HG02588 (cell line): ENCODE measurements around the gene SLC4A7.
"Not testable (repeated sequence)": the region's sequence is repeated elsewhere in the genome, so short reads cannot be mapped to it uniquely, and the experiment has no call there.

ENCODE experiments used
- ATAC-seq: cut with Tn5 transposase; IDR thresholded peaks from one replicate; pipeline ENCODE4 v1.9.1; 2021; ENCODE audit warnings: mild to moderate bottlenecking, moderate library complexity; ENCODE audit not compliant: unreplicated experiment

Gene SLC4A7

GRCh38 chr3:27438352-27438751, 45.8 kb downstream of the SLC4A7 start:
- not testable (repeated sequence) for ATAC-seq

- ATAC-seq, result no peak
Observed at GRCh38 chr3:27431116-27431515, 53.1 kb downstream of the SLC4A7 start.

DNA sequence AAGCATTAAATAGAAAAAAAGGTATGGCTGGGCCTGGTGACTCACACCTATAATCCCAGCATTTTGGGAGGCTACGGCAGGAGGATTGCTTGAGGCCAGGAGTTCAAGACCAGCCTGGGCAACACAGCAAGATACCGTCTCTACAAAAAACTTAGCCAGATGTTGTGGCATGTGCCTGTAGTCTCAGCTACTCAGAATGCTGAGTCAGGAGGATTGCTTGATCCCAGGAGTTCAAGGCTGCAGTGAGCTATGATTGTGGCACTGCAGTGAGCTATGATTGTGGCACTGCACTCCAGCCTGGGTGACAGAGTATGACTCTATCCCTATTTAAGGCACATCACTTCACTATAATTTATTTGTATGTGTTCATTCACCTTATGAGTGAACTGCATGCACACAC, 54.3 kb downstream of the SLC4A7 start:
- no peak for ATAC-seq

GRCh38 chr3:27428446-27428845, 55.7 kb downstream of the SLC4A7 start:
- no peak for ATAC-seq

DNA sequence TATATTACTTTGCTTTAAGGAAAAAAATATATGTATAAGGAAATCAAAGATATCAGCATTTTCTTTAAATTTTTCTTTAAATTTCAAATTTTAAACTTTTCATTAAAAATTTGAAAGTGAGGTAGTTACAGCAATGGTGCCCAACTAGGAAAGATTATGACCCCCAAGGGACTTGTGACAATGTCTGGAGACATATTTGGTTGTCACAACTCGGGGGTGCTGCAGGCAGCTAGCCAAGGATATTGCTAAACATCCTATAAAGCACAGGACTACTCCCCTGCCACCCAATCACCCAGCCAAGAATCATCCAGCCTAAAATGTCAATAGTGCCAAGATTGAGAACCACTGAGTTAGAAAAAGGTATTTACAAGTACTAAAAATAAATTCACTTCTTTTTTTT, 57.3 kb downstream of the SLC4A7 start:
- ATAC-seq, result no peak

DNA sequence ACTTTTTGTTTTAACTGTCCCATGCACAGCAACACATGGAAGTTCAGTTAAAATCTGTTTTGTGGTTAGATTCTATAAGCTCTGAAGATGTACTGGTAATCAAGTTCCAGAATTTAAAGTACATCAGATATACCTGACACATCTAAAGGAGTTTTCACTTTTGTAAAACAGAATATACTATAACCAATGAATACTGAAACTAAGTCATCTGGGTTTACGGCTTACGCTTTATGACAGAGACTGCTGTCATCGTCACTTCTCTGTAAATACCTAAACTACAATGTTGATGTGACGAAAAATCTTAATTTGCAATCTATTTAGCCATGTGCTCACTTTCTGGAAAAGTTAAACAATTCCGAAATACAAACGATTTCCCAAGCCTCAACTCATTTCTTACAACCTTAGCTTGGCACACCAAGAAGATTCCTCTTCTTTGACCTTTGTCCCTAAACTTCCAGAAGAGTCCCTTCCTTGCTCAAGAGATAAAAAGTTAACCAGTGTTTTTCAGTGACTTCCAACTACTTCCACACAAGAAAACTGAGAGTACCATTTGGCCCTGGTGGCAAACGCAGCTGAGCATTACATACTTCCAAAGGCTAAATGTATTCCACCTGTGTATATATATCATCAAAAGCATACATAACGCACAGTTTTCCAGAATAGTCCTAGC, 58.2 kb downstream of the SLC4A7 start:
- ATAC-seq, result no peak

DNA sequence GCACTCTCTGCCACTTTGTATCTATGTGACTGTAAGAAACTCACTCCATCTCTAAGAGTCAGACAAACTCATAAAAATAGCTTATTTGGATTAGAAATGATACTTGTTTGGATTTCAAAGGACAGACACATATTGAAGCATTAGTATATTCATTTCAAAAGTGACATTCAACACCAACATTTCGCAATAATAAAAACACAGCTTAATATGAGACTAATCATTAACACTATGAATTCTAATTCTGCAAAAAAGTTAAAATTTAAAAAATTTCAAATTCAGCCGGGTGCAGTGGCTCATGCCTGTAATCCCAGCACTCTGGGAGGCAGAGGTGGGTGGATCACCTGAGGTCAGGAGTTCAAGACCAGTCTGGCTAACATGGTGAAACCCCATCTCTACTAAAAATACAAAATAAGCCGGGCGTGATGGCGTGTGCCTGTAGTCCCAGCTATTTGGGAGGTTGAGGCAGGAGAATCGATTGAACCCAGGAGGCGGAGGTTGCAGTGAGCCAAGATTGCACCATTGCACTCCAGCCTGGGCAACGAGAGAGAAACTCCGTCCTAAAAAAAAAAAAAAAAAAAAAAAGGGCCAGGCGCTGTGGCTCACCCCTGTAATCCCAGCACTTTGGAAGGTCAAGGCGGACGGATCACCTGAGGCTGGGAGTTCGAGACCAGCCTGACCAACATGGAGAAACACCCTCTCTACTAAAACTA, 59.2 kb downstream of the SLC4A7 start:
- ATAC-seq, result not testable (repeated sequence)

GRCh38 chr3:27423463-27423862, 60.7 kb downstream of the SLC4A7 start:
- no peak for ATAC-seq

DNA sequence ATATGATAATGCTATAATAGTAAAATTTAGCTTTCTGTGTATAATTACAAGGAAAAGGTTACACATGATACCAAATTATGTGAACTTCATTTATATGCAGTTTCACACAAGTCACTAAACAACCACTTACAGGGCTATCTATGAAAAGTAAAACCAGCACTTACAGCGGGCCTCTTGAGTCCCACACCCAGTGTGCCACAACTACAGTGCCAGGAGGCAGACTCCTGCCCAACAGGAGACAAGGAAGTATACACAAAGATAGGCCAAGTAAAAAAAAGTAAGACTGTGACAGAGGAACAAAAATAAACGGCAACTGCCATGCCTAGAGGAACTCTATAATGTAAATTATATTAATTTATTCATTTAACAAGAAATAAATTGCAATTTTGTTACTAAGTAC, 61.6 kb downstream of the SLC4A7 start:
- ATAC-seq, result no peak

- ATAC-seq, result no peak
Observed at GRCh38 chr3:27415202-27415601, 69.0 kb downstream of the SLC4A7 start.

GRCh38 chr3:27392950-27393679, 91.1 kb downstream of the SLC4A7 start:
- peak; percentile 86 for ATAC-seq

DNA sequence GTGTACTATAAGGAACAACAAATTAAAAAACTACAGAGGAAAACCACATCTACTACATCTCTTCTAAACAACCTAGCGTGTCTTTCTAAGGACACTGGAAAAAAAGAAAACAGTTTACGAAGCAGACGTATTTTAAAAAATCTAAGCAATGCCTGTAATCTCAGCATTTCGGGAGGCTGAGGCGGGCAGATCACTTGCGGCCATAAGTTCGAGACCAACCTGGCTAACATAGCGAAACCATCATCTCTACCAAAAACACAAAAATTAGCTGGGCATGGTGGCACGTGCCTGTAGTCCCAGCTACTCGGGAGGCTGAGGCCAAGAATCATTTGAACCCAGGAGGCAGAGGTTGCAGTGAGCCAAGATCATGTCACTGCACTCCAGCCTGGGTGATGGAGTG, 91.8 kb downstream of the SLC4A7 start:
- not testable (repeated sequence) for ATAC-seq

DNA sequence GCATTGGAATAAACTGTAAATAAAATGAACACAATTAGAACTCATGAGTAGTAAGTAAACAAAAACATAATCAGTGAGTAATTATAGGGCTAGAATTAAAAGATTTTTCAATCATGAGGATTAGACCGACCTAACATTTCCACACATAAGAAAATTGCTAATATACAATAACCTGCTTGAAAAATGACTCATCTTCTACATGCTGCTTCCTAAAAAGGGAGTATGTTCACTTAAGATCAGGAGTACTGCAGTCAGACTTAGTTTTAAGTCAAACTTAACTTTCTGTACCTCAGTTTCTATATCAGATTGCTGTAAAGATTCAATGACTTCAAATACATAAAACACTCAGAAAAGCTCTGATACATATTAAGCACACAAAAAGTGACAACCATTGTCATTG, 92.4 kb downstream of the SLC4A7 start:
- no peak for ATAC-seq

- no peak for ATAC-seq
Observed at GRCh38 chr3:27387625-27388024, 96.6 kb downstream of the SLC4A7 start.

DNA sequence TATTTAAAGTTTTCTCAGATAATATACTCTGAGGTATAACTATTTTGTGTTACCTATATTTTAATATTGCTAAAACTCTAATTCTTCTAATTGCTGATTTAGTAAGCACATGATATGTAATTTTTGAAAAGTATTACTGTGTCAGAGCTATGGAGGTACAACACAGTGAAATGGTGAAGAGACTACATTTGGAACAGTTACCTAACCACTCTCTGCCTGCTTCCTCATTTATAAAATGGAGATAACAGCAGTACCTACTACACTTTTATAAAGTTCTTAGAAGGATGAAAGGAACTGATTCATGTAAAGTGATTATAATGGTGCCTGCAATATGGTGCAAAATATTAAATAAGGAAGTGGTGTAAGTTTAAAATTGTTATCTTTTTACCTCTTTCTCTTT, 98.7 kb downstream of the SLC4A7 start:
- ATAC-seq, result no peak

- ATAC-seq, result no peak
Observed at GRCh38 chr3:27384191-27384590, 100.0 kb downstream of the SLC4A7 start.

DNA sequence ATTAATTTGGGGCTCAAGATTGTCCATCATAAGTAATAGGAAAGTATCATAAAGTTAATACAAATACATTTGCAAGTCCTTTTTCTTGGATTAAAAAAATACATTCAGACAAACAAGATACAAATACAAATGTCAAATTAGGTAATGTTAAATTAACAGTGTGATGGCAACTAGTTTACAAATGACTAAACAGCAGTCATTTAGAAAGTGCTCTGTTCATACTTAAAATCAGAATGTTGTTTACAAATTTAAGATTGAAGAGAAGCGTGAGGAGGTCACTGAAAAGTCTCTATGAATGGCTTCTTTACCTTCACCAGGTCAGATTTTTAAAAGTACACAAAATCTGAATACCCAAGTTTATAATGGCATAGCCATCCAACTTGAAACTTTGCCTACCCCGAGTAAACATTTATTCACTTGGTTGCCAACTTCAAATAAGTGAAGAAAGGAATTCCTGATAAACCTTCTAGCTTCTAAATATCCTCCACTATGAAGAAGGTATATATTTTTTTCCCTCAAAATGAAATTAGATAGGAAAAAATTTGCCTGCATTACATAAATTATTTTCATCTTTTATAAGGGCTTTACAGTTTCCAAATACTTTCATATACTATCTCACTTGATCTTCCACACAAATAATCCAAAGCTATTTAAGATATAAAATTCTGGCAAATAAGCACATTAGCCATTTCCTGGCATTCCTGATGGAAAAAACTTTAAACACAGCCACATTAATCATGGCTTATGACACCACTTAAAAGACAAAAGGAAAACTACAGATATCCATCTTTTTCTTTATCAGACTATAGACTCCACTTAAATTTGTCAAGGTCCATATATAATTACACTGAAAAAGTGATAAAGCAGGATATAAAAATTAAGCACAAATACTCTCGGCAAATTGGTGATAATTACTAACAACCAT, 103.5 kb downstream of the SLC4A7 start:
- peak; percentile 50 for ATAC-seq

DNA sequence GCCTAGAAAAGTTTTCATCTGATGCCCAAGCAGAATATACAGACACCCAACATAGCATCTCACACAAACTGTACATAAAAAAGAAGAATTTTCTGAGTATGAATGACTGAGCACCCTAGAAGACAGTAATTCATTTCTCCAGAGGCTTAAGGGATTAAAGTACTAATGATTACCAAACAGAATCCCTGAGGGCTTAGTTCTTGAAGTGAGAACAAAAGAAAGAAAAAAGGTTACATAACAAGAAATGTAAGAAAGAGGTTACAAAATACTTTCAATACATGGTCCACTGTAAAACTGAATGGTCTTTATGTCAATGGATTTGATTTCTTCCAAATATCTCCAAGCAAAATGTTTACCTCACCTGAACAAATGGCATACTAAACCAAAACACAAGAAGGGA, 105.9 kb downstream of the SLC4A7 start:
- no peak for ATAC-seq

DNA sequence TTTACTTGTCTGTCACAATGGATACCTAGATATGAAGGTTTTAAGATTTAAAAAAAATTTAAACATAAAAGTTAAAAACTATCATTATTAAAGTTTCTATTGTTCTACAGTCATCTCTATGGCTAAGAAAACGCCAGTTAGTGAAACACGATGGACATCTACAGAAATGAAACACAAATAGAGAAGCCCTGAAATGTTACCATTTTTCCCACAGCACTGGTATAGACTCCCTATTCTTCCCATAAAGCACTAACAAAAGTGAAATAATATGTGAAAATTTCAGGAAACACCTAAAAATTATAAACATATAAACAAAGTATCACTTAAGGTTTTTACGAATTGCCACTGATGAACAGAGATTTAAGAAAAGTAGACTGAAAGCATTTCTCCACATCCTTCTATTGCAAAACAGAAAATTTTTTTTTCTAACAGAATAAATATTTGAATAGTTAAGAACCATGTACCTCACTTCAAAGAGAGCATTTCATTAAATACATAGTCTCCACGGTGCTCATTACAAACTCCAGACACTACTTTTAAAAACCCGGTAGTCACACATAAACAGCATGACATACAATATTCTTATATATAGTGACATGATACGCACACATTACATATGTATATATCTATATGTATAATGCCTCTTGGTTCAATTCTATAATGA, 107.9 kb downstream of the SLC4A7 start:
- ATAC-seq, result no peak

DNA sequence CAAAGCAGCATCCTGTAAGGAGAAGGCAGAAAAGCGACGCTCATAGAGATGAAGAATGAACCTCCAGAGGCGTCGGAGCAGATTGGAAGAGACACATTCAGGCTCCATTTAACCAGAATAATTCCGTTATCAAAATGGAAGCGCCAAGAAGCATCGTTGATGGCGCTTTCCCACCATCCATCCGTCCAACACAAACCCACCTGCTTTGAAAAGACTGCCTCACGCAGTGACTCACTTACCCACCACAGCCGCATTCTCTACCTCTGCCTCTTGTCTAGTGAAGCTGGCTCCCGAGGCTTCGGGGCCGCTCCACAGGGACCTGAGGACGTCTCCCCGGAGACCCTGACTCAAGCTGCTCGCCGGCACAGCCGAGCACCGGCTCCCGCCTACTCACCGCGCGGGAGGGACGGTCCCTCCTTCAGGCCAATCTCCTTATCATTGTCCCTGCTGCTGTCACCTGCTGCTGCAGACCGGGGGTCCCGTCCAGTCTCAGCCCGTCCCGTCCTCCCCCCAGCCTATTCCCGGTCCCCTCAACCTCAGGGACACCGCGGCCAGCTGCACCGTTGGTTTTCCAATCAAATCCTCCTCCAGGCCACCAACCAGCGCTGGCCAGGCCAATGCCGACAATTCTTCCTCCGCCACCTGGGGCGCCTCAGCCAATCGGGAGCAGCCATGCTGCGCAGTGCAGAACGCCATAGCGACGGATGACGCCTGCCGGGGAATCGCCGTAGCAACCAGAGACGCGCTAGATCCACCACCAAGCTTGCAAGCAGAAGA, 115.2 kb downstream of the SLC4A7 start, which contains the start of gene NEK10:
Gene NEK10, minus strand, starts transcription at position 553 of the 777 bp plus-strand sequence. CDS start 16,501 bp downstream, outside the sequence.
- peak; percentile 100 for ATAC-seq
